PC-9 (cell line): Measurements from ENCODE around the gene IKBKE. TPM values are rescaled to one million over a fixed set of nuclear protein-coding genes. Genes with fewer than 3 reads are reported as not detected.

Experiments used
- BruUV-seq: library from RNA; stranded (reverse); fragments of 400-500 nt; replicated peaks from 2 replicates; lab custom pipeline; 2021; lab: Mats Ljungman, UMichigan
- CTCF ChIA-PET: fragments of 300-600 bp; sonication (Branson Sonifier 250); formaldehyde crosslinking; loops from one replicate; lab custom pipeline; 2022; ENCODE audit warnings: antibody characterized with exemption; lab: Charles Lee
- POLR2A ChIA-PET: fragments of 300-600 bp; sonication (Branson Sonifier 250); formaldehyde crosslinking; loops from one replicate; lab custom pipeline; 2022; ENCODE audit warnings: antibody characterized with exemption; ENCODE audit not compliant: unreplicated experiment; lab: Charles Lee
- DNase-seq, 2 experiments: peaks; one replicate each; pipeline versions ENCODE4 v3.0.0 to v3.0.0-alpha.2; 2015 to 2022; ENCODE audit warnings: mixed read lengths in 1 of 2
- H2AFZ ChIP-seq: fragments of 200-600 bp; sonication (generic); 2 replicates; pipeline ENCODE4 v1.8.1; 2017; ENCODE audit warnings: antibody characterized with exemption
- H3F3A ChIP-seq: fragments of 200-600 bp; sonication (generic); 2 replicates; pipeline ENCODE4 v1.8.1; 2017; ENCODE audit warnings: antibody characterized with exemption, mild to moderate bottlenecking, low read depth; ENCODE audit not compliant: insufficient read depth
- H3K27ac ChIP-seq: fragments of 200-600 bp; sonication (generic); 2 replicates; pipeline ENCODE4 v1.6.1; 2016; ENCODE audit warnings: mixed run types
- H3K27me3 ChIP-seq: fragments of 200-600 bp; sonication (generic); 2 replicates; pipeline ENCODE4 v1.6.1; 2016; ENCODE audit warnings: low read depth, mixed run types; ENCODE audit not compliant: insufficient read depth
- H3K36me3 ChIP-seq: fragments of 200-600 bp; sonication (generic); 2 replicates; pipeline ENCODE4 v1.6.1; 2016; ENCODE audit warnings: low read depth, mixed run types
- H3K4me1 ChIP-seq: fragments of 200-600 bp; sonication (generic); replicated peaks from 2 replicates; pipeline ENCODE4 v1.6.1; 2016; ENCODE audit warnings: mixed run types; ENCODE audit not compliant: insufficient read depth
- H3K4me2 ChIP-seq: fragments of 200-600 bp; sonication (generic); 2 replicates; pipeline ENCODE4 v1.6.1; 2017; ENCODE audit warnings: mixed run types
- H3K4me3 ChIP-seq: fragments of 200-600 bp; sonication (generic); 2 replicates; pipeline ENCODE4 v1.6.1; 2016; ENCODE audit warnings: mixed run types
- H3K79me2 ChIP-seq: fragments of 200-600 bp; sonication (generic); 2 replicates; pipeline ENCODE4 v1.6.1; 2017; ENCODE audit warnings: low read depth, mixed run types
- H3K9me2 ChIP-seq: fragments of 200-600 bp; sonication (generic); 2 replicates; pipeline ENCODE4 v1.8.1; 2017; ENCODE audit warnings: mild to moderate bottlenecking; ENCODE audit not compliant: insufficient read depth
- H3K9me3 ChIP-seq: fragments of 200-600 bp; sonication (generic); 2 replicates; pipeline ENCODE4 v1.8.1; 2016; ENCODE audit warnings: low read depth; ENCODE audit not compliant: insufficient read depth
- H4K20me1 ChIP-seq: fragments of 200-600 bp; sonication (generic); 2 replicates; pipeline ENCODE4 v1.8.1; 2017; ENCODE audit not compliant: insufficient read depth
- CTCF ChIP-seq: fragments of 200-600 bp; sonication (generic); conservative IDR thresholded peaks from 2 replicates; pipeline ENCODE4 v1.6.1; 2017; ENCODE audit warnings: mixed run types, antibody characterized with exemption, mild to moderate bottlenecking, moderate library complexity
- EZH2 ChIP-seq: fragments of 200-600 bp; sonication (generic); IDR thresholded peaks from 2 replicates; pipeline ENCODE4 v1.8.0; 2017; ENCODE audit warnings: antibody characterized with exemption, low read depth
- intact Hi-C: fragments of 100-400 bp; cut with micrococcal nuclease; formaldehyde crosslinking; loops from one replicate; pipeline ENCODE4 v1.10.0; 2022; ENCODE audit not compliant: unreplicated experiment
- total RNA-seq: library from RNA; stranded (reverse); gene quantifications from 2 replicates; pipeline ENCODE4 v1.2.3, GENCODE V29; 2021

Gene IKBKE
- total RNA-seq, 1 experiment from 2014 or later: 12.5 TPM

- Histone ChIP-seq H3F3A (0 out of 2 replicates have a peak, but pooled peaks cover 9% of the 10 kb centered on the region), H3K27me3 (no peaks in the 10 kb centered on the region), H3K79me2 (no peaks in the 10 kb centered on the region), H3K9me3 (no peaks in the 10 kb centered on the region), H3K36me3 (peaks cover 22% of the 10 kb centered on the region), H3K4me1 (peaks cover 6% of the 10 kb centered on the region; the same call in 1 of the 2 replicates), H3K9me2 (no peaks in the 10 kb centered on the region), H3K4me2 (no peak overlapping the region), H3K27ac (no peak overlapping the region), H2AFZ (no peak overlapping the region), H3K4me3 (no peak overlapping the region), H4K20me1 (no peaks in the 10 kb centered on the region; the same call in 1 of the 2 replicates)
- no TSS peak for BruUV-seq
- POLR2A ChIA-PET: no interaction called here
- CTCF ChIA-PET: no interaction called here
- intact Hi-C loops: no loop called here
- TF ChIP-seq EZH2 (no peak), CTCF (no peak)
- DNase-seq: no peak
Measured at GRCh38 chr1:206450281-206450680, 20.0 kb upstream of the IKBKE start.

GRCh38 chr1:206451134-206451686 lies 19.1 kb upstream of the IKBKE start:
- BruUV-seq: no TSS peak
- POLR2A ChIA-PET: no interaction called here
- Histone ChIP-seq H3K27ac (no peak overlapping the region), H3K9me3 (no peaks in the 10 kb centered on the region), H3F3A (0 out of 2 replicates have a peak, but pooled peaks cover 9% of the 10 kb centered on the region), H3K4me3 (no peak overlapping the region), H3K4me2 (no peak overlapping the region), H3K27me3 (no peaks in the 10 kb centered on the region), H3K79me2 (no peaks in the 10 kb centered on the region), H4K20me1 (no peaks in the 10 kb centered on the region; the same call in 1 of the 2 replicates), H2AFZ (no peak overlapping the region), H3K9me2 (no peaks in the 10 kb centered on the region), H3K36me3 (peaks cover 22% of the 10 kb centered on the region; the same call in 1 of the 2 replicates), H3K4me1 (peaks cover 6% of the 10 kb centered on the region; the same call in 1 of the 2 replicates)
- TF ChIP-seq CTCF (no peak), EZH2 (no peak)
- no peak for DNase-seq
- CTCF ChIA-PET: no interaction called here
- intact Hi-C loops: no loop called here

- Histone ChIP-seq H3K27me3 (no peaks in the 10 kb centered on the region), H3F3A (0 out of 2 replicates have a peak, but pooled peaks cover 9% of the 10 kb centered on the region), H3K4me1 (peaks cover 5% of the 10 kb centered on the region; the same call in 1 of the 2 replicates), H2AFZ (no peak overlapping the region), H3K79me2 (no peaks in the 10 kb centered on the region), H3K4me3 (no peak overlapping the region), H3K9me3 (no peaks in the 10 kb centered on the region), H3K9me2 (no peaks in the 10 kb centered on the region), H3K27ac (no peak overlapping the region), H3K36me3 (peaks cover 22% of the 10 kb centered on the region), H3K4me2 (no peak overlapping the region), H4K20me1 (no peaks in the 10 kb centered on the region; the same call in 1 of the 2 replicates)
- CTCF ChIA-PET: no interaction called here
- POLR2A ChIA-PET: no interaction called here
- BruUV-seq: no TSS peak
- intact Hi-C loops: no loop called here
- TF ChIP-seq EZH2 (no peak), CTCF (no peak)
- peak in 1 of 2 experiments; percentile 11 for DNase-seq
Measured at GRCh38 chr1:206453111-206453510, 17.2 kb upstream of the IKBKE start.
